Measurements from ENCODE around the gene SUPT4H1. TPM values are rescaled to one million over a fixed set of nuclear protein-coding genes. Genes with fewer than 3 reads are reported as not detected.

Gene SUPT4H1
- total RNA-seq, 1 donor, result 49.9 TPM

DNA sequence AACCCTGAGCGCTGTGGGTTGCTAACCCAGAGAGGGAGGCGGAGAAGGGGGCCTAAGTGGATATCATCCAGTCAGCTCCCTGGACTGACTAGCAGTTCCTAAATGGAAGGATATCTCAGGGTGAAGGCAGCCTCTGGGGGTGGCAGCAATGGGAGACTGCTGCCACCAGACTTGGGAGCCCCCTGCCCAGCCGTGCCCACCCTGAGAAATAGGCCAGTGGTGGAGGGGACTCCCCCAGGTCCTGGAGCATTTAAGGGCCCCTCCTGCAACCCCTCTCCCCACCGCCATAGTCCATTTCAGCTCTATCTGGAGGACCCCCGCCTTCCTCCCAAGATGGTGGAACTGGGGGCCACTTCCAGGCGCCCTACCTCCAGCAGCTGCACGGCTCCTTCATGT, 31.8 kb downstream of the SUPT4H1 start:
- no peaks in the 10 kb centered on the region for H3K36me3 ChIP-seq (ENCODE audit: insufficient read depth, low read length)
- H3K4me3 ChIP-seq (ENCODE audit: insufficient read depth, low read length), result no peak overlapping the region
- TF ChIP-seq, protein P1, sequence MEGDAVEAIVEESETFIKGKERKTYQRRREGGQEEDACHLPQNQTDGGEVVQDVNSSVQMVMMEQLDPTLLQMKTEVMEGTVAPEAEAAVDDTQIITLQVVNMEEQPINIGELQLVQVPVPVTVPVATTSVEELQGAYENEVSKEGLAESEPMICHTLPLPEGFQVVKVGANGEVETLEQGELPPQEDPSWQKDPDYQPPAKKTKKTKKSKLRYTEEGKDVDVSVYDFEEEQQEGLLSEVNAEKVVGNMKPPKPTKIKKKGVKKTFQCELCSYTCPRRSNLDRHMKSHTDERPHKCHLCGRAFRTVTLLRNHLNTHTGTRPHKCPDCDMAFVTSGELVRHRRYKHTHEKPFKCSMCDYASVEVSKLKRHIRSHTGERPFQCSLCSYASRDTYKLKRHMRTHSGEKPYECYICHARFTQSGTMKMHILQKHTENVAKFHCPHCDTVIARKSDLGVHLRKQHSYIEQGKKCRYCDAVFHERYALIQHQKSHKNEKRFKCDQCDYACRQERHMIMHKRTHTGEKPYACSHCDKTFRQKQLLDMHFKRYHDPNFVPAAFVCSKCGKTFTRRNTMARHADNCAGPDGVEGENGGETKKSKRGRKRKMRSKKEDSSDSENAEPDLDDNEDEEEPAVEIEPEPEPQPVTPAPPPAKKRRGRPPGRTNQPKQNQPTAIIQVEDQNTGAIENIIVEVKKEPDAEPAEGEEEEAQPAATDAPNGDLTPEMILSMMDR (IDR thresholded peaks at IDR 0.05; ENCODE audit: extremely low read depth, low read depth, low read length), result no peak
- no peaks in the 10 kb centered on the region for H3K9me3 ChIP-seq (ENCODE audit: low read depth, low read length)
- H3K79me2 ChIP-seq (ENCODE audit: insufficient read depth, low read length), result no peaks in the 10 kb centered on the region
- no peak overlapping the region for H3K4me2 ChIP-seq (ENCODE audit: insufficient read depth, low read length)
- no peak overlapping the region for H2AFZ ChIP-seq (ENCODE audit: low read length)
- peaks cover 11% of the 10 kb centered on the region for H3K27me3 ChIP-seq (ENCODE audit: insufficient read depth, low read length)
- no peaks in the 10 kb centered on the region for H3K4me1 ChIP-seq (ENCODE audit: insufficient read depth, low read length)
- peak; percentile 52 for DNase-seq (ENCODE audit: insufficient read length, low spot score, missing footprints)
- H4K20me1 ChIP-seq (ENCODE audit: insufficient read depth, low read length), result no peaks in the 10 kb centered on the region
- no peak overlapping the region for H3K27ac ChIP-seq (ENCODE audit: low read depth, low read length)

DNA sequence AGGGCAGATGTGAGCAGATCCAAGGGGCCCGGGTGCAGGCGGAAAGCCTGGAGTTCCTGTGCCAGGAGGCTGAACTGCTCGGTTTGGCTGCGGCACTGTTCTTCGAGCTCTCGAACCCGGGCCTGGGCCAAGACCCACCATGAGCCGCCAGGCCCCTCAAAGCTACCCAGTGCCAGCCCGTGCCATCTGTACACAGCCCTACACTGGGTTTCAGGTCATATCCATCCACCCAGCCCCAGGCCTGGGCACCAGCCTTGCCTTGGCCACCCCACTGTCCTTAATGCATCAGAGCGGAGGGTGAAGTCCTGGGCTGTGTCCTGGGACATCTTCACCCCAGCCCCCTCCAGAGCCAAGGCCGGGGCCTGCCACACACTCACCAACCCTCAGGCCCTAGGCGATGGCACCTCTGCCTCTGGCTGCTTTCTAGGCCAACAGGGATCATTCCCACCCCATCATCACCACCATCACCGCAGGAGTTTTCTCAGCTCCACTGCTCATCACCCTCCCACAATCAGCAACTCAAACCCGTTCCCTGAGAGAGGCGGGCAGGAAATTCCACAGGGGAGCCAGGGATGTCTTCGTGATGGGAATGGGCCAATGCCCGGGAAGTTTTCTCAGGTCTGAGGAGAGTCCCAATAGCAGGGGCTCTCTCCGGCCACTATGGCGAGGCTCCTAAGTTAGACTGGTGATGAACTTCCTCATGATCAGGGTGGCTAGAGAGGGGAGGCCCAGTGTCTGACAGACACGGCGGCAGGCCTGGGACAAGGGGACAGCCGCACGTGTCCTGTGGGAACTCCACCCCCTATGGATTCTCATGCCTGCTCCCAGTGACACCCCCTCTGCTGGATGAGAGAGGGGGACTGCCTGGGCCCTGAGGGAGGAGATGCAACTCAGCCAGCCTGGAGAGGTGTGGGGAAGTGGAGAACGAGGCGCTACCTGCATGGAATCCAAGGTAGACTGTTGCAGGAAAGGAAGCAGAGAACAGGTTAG, 32.5 kb downstream of the SUPT4H1 start:
- Histone ChIP-seq H3K27me3 (ENCODE audit: insufficient read depth, low read length) (peaks cover 6% of the 10 kb centered on the region), H4K20me1 (ENCODE audit: insufficient read depth, low read length) (no peaks in the 10 kb centered on the region), H3K4me3 (ENCODE audit: insufficient read depth, low read length) (no peak overlapping the region), H2AFZ (ENCODE audit: low read length) (no peak overlapping the region), H3K79me2 (ENCODE audit: insufficient read depth, low read length) (no peaks in the 10 kb centered on the region), H3K36me3 (ENCODE audit: insufficient read depth, low read length) (no peaks in the 10 kb centered on the region), H3K4me2 (ENCODE audit: insufficient read depth, low read length) (no peak overlapping the region), H3K27ac (ENCODE audit: low read depth, low read length) (no peak overlapping the region), H3K4me1 (ENCODE audit: insufficient read depth, low read length) (no peaks in the 10 kb centered on the region), H3K9me3 (ENCODE audit: low read depth, low read length) (no peaks in the 10 kb centered on the region)
- TF ChIP-seq, protein P1 (IDR thresholded peaks at IDR 0.05; ENCODE audit: extremely low read depth, low read depth, low read length), result no peak
- peak; percentile 74 for DNase-seq (ENCODE audit: insufficient read length, low spot score, missing footprints)

DNA sequence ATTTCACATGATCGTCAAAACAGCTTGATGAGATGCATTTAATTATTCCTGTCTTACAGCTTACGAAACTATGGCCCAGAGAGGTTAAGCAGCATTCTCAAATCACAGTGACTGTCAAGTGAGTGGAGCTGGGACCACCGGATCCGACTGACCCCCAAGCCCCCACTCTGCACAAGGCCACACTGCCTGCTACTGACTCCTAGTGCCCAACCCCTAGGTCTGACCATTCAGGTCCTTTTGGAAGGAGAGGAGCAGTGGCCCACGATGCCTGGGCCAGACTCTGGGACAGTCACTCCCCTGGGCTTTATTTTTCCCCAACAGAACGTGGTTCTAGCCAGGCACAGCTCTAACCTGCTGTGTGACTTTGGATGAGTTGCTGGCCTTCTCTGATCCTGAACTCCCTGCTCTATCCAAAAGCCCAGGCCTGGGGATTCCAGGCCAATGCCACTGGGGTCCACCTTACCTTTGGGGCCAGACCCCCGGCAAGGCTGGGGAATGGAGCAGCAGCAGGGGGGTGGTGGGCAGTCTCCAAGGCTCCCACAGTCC, 33.3 kb downstream of the SUPT4H1 start:
- no peak overlapping the region for H3K27ac ChIP-seq (ENCODE audit: low read depth, low read length)
- no peaks in the 10 kb centered on the region for H3K36me3 ChIP-seq (ENCODE audit: insufficient read depth, low read length)
- H4K20me1 ChIP-seq (ENCODE audit: insufficient read depth, low read length), result no peaks in the 10 kb centered on the region
- no peaks in the 10 kb centered on the region for H3K79me2 ChIP-seq (ENCODE audit: insufficient read depth, low read length)
- H3K4me2 ChIP-seq (ENCODE audit: insufficient read depth, low read length), result no peak overlapping the region
- peak; percentile 57 for DNase-seq (ENCODE audit: insufficient read length, low spot score, missing footprints)
- no peak overlapping the region for H3K4me3 ChIP-seq (ENCODE audit: insufficient read depth, low read length)
- H2AFZ ChIP-seq (ENCODE audit: low read length), result no peak overlapping the region
- TF ChIP-seq, protein P1 (IDR thresholded peaks at IDR 0.05; ENCODE audit: extremely low read depth, low read depth, low read length), result no peak
- no peaks in the 10 kb centered on the region for H3K4me1 ChIP-seq (ENCODE audit: insufficient read depth, low read length)
- H3K27me3 ChIP-seq (ENCODE audit: insufficient read depth, low read length), result peaks cover 2% of the 10 kb centered on the region
- no peaks in the 10 kb centered on the region for H3K9me3 ChIP-seq (ENCODE audit: low read depth, low read length)

DNA sequence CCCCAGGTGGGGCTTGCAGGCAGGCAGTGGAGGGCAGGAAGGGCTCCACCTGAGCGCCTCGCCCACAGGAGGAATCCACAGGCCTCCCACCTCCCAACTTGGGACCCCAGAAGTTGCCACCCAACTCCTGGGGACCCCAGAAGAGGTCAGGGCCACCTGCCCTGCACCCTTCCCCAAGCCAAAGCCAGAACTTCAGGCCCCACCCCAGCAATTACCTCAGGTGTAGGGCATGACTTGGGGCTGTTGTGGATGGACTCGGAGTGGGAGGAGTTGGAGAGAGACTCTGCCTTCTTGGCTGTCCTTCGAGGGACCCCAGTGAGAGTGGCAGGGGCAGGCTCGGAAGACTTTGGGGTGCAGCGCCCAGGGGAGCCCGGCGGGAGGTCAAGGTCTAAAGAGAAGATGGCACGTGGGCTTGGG, 33.9 kb downstream of the SUPT4H1 start:
- no peaks in the 10 kb centered on the region for H4K20me1 ChIP-seq (ENCODE audit: insufficient read depth, low read length)
- no peak overlapping the region for H3K27ac ChIP-seq (ENCODE audit: low read depth, low read length)
- H3K9me3 ChIP-seq (ENCODE audit: low read depth, low read length), result no peaks in the 10 kb centered on the region
- no peak overlapping the region for H3K4me2 ChIP-seq (ENCODE audit: insufficient read depth, low read length)
- no peaks in the 10 kb centered on the region for H3K27me3 ChIP-seq (ENCODE audit: insufficient read depth, low read length)
- peak; percentile 74 for DNase-seq (ENCODE audit: insufficient read length, low spot score, missing footprints)
- H2AFZ ChIP-seq (ENCODE audit: low read length), result no peak overlapping the region
- no peak overlapping the region for H3K4me3 ChIP-seq (ENCODE audit: insufficient read depth, low read length)
- H3K36me3 ChIP-seq (ENCODE audit: insufficient read depth, low read length), result no peaks in the 10 kb centered on the region
- H3K79me2 ChIP-seq (ENCODE audit: insufficient read depth, low read length), result no peaks in the 10 kb centered on the region
- no peaks in the 10 kb centered on the region for H3K4me1 ChIP-seq (ENCODE audit: insufficient read depth, low read length)
- TF ChIP-seq, protein P1 (IDR thresholded peaks at IDR 0.05; ENCODE audit: extremely low read depth, low read depth, low read length), result no peak

Measured in osteoblast (primary cell).